ENCODE measurements around the gene ALCAM. TPM values are rescaled to one million over a fixed set of nuclear protein-coding genes. Genes with fewer than 3 reads are reported as not detected.

ALCAM gene
- total and polyA plus RNA-seq, 2 donors (not counting 1 experiment from before 2014, with no cell fraction given) = 168 to 188 TPM

GRCh38 chr3:105518806-105519418 is 152.2 kb downstream of the ALCAM start:
- H3K9ac ChIP-seq (ENCODE audit: insufficient read depth, low read length) = no peak overlapping the region
- H2AFZ ChIP-seq (ENCODE audit: low read length) = no peak overlapping the region
- no peaks in the 10 kb centered on the region for H4K20me1 ChIP-seq (ENCODE audit: control insufficient read depth, extremely low read depth, insufficient read depth, low read length)
- H3K4me2 ChIP-seq (ENCODE audit: extremely low read depth, insufficient read depth, low read length) = no peak overlapping the region
- peaks cover 4% of the 10 kb centered on the region for H3K4me1 ChIP-seq (ENCODE audit: control insufficient read depth, extremely low read depth, insufficient read depth, low read length)
- H3K27ac ChIP-seq (ENCODE audit: insufficient read depth, low read length) = no peak overlapping the region
- H3K4me3 ChIP-seq (replicated peaks in 1 of 4; ENCODE audit: control extremely low read depth in 1 of 4, insufficient read depth in 1 of 4, low read depth in 3 of 4, low read length in 4 of 4) = no peak overlapping the region
- H3K9me3 ChIP-seq (ENCODE audit: control insufficient read depth, insufficient read depth, low read depth, low read length) = no peaks in the 10 kb centered on the region
- H3K27me3 ChIP-seq (ENCODE audit: control insufficient read depth, insufficient read depth, low read length) = no peaks in the 10 kb centered on the region
- TF ChIP-seq CTCF (conservative IDR thresholded peaks at IDR 0.05 in 1 of 2, IDR thresholded peaks at IDR 0.05 in 1 of 2; ENCODE audit: low read depth in 1 of 2, low read length in 2 of 2) = peak; percentile 55
- TF ChIP-seq EZH2 (IDR thresholded peaks at IDR 0.05; ENCODE audit: low read length, missing control alignments) = no peak
- DNase-seq (ENCODE audit: low read depth in 2 of 2) = peak; percentile 61 to 78
- H3K36me3 ChIP-seq (ENCODE audit: control insufficient read depth, insufficient read depth, low read length) = no peaks in the 10 kb centered on the region
- H3K79me2 ChIP-seq (ENCODE audit: control insufficient read depth, insufficient read depth, low read length) = peaks cover 4% of the 10 kb centered on the region

DNA sequence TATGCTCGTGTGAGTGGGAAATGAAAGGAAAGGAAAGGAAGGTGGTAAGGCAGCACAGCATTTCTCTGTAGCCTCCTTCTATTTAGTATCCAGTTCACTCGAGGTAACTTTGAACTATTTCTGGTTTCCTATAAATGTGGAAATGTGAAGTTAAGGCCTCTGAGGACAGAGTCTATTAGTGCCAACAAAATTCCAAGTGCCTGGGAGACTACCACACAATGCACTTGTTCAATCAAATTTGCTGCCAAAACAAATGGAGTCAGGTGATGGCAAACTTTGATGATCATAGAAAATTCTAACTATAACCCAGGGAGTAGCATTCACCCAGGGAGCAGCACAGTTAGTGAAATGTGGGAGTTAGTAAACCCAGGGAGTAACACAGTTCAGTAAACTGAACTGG is 155.1 kb downstream of the ALCAM start:
- H3K79me2 ChIP-seq (ENCODE audit: control insufficient read depth, insufficient read depth, low read length) = peaks cover 4% of the 10 kb centered on the region

DNA sequence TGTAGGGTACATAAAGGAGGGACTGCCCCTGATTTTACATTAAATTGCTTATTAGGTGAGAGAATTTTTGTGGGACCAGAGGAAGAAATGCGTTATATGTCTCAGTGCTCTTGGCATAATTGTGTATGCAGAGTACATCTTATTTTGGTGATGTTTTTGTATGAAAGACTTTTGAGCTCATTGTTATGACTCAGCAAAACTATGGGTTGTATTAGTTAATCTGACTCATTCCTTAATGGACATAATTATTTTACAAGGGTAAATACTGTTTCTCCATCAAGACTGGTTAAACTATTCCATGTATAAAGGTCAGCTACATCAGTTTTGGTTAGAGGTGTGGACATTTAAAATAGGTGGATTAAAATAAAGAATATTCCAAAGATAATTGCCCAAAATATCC is 156.8 kb downstream of the ALCAM start:
- no peaks in the 10 kb centered on the region for H3K9me3 ChIP-seq (ENCODE audit: control insufficient read depth, insufficient read depth, low read depth, low read length)
- no peaks in the 10 kb centered on the region for H4K20me1 ChIP-seq (ENCODE audit: control insufficient read depth, extremely low read depth, insufficient read depth, low read length)
- no peaks in the 10 kb centered on the region for H3K27me3 ChIP-seq (ENCODE audit: control insufficient read depth, insufficient read depth, low read length)
- no peak overlapping the region for H3K4me3 ChIP-seq (replicated peaks in 1 of 4; ENCODE audit: control extremely low read depth in 1 of 4, insufficient read depth in 1 of 4, low read depth in 3 of 4, low read length in 4 of 4)
- H3K9ac ChIP-seq (ENCODE audit: insufficient read depth, low read length) = no peak overlapping the region
- H3K4me1 ChIP-seq (ENCODE audit: control insufficient read depth, extremely low read depth, insufficient read depth, low read length) = peaks cover 8% of the 10 kb centered on the region
- no peak overlapping the region for H3K27ac ChIP-seq (ENCODE audit: insufficient read depth, low read length)
- DNase-seq (ENCODE audit: low read depth in 2 of 2) = peak; percentile 43 to 74
- peak overlapping the region; percentile 16 for H3K4me2 ChIP-seq (ENCODE audit: extremely low read depth, insufficient read depth, low read length)
- TF ChIP-seq EZH2 (IDR thresholded peaks at IDR 0.05; ENCODE audit: low read length, missing control alignments) = no peak
- no peak for TF ChIP-seq CTCF (conservative IDR thresholded peaks at IDR 0.05 in 1 of 2, IDR thresholded peaks at IDR 0.05 in 1 of 2; ENCODE audit: low read depth in 1 of 2, low read length in 2 of 2)
- H2AFZ ChIP-seq (ENCODE audit: low read length) = no peak overlapping the region
- peaks cover 1% of the 10 kb centered on the region for H3K36me3 ChIP-seq (ENCODE audit: control insufficient read depth, insufficient read depth, low read length)
- H3K79me2 ChIP-seq (ENCODE audit: control insufficient read depth, insufficient read depth, low read length) = no peaks in the 10 kb centered on the region

More for the DNA sequence above, 155.1 kb downstream of the ALCAM start:
- Histone ChIP-seq H2AFZ (ENCODE audit: low read length) (no peak overlapping the region), H3K4me1 (ENCODE audit: control insufficient read depth, extremely low read depth, insufficient read depth, low read length) (peaks cover 8% of the 10 kb centered on the region), H3K4me2 (ENCODE audit: extremely low read depth, insufficient read depth, low read length) (no peak overlapping the region), H3K4me3 (replicated peaks in 1 of 4; ENCODE audit: control extremely low read depth in 1 of 4, insufficient read depth in 1 of 4, low read depth in 3 of 4, low read length in 4 of 4) (no peak overlapping the region), H3K27ac (ENCODE audit: insufficient read depth, low read length) (no peak overlapping the region), H3K9me3 (ENCODE audit: control insufficient read depth, insufficient read depth, low read depth, low read length) (no peaks in the 10 kb centered on the region), H3K27me3 (ENCODE audit: control insufficient read depth, insufficient read depth, low read length) (no peaks in the 10 kb centered on the region), H3K36me3 (ENCODE audit: control insufficient read depth, insufficient read depth, low read length) (peaks cover 1% of the 10 kb centered on the region), H4K20me1 (ENCODE audit: control insufficient read depth, extremely low read depth, insufficient read depth, low read length) (no peaks in the 10 kb centered on the region), H3K9ac (ENCODE audit: insufficient read depth, low read length) (no peak overlapping the region)
- no peak for TF ChIP-seq EZH2 (IDR thresholded peaks at IDR 0.05; ENCODE audit: low read length, missing control alignments)
- no peak for TF ChIP-seq CTCF (conservative IDR thresholded peaks at IDR 0.05 in 1 of 2, IDR thresholded peaks at IDR 0.05 in 1 of 2; ENCODE audit: low read depth in 1 of 2, low read length in 2 of 2)
- DNase-seq (ENCODE audit: low read depth in 2 of 2) = no peak
